NCI-H187 (cell line): ENCODE data around the gene UBE2I.
"Not testable (repeated sequence)": the region's sequence is repeated elsewhere in the genome, so short reads cannot be mapped to it uniquely, and the experiment has no call there.

ENCODE experiments used
- DNase-seq, 2 experiments: peaks; one replicate each; lab custom pipeline; 2025; lab: John Stamatoyannopoulos, UW

Gene UBE2I

DNA sequence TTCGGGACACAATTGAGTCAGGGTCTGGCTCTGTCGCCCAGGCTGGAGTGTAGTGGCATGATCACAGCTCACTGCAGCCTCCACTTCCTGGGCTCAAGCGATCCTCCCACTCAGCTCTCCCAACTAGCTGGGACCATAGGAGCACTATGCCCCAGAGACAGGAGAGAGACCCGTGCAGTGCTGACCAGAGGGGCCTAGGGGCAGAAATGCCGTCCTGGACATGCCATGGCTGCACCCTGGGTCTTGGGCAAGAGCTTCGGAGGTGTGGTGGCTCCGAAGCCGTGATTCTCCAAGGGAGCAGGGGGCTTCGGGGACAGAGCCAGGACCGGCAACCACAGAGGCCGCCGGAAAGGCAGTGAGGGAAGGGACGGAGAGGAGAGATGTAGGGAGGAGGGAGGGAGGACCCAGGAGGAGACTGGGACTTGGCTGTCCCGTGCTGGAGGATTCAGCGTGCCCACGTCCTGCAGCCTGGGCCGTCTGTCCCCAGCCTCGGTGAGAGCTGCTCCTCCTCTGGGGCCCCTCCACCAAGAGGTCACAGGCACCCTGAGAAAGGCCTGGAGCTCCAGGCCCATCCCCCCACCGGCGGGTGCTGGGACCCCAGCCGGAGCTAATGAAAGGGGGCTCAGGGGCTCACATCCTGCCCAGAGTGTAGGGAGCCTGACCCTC, 31.7 kb upstream of the UBE2I start:
- DNase-seq = no peak

DNA sequence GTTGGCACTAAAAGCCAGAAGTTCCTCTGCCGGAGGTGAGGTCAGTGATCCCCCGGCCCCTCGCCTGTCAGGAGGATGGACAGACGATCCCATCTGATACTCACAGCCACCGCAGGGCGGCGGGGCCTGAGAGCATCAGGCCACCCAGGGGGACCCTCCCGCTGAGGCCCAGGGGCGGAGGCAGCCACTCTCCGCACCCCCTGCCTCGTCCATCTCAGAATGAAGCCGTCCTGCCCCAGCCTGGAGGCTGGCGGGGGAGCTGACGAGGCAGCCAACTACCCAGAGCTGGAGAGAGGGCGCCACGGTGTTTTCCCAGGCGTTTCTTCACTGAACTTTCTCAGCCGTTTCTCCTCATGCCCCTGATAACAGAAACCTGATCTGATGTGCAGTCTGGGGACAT, 31.0 kb upstream of the UBE2I start:
- no peak for DNase-seq

DNA sequence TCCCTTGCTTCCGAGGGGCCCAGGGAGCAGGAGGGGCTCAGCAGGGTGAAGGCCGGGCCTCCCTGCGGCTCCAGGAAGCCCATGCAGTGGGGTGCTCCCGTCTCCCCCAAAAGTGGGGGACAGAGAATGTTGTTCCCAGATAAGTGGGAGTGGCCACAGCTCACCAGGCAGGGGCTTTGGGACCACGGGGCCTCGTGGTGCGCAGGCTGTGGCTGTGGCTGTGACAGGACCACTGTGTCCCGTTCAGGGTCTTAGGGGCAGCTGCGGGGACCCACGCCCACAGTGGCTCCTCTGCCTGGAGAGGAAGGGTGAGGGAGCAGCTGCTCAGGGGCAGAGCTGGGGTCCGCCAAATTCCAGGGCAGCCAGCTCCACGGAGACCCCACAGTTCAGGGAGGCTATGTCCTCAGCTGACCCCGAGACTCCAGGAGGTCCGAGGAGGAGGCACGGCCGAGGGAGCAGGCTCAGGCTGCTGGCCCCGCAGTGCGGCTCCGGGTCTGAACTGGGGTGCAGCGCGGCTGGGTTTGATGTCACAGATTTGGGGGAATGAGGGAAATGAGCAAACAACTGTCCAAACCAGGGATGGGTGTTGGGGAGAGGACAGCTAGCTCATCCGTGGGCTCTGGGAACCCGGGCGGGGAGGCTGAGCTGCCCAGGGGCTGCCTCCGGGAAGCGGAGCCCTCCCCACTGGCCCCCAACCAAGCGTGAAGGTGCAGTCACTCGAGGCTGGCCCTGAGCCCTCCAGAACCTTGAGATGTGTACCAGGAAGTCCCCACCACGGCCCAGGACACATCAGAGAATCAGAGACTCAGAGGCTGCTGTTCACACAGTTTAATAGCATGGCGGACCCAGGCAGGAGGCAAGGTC, 30.1 kb upstream of the UBE2I start:
- no peak for DNase-seq

DNA sequence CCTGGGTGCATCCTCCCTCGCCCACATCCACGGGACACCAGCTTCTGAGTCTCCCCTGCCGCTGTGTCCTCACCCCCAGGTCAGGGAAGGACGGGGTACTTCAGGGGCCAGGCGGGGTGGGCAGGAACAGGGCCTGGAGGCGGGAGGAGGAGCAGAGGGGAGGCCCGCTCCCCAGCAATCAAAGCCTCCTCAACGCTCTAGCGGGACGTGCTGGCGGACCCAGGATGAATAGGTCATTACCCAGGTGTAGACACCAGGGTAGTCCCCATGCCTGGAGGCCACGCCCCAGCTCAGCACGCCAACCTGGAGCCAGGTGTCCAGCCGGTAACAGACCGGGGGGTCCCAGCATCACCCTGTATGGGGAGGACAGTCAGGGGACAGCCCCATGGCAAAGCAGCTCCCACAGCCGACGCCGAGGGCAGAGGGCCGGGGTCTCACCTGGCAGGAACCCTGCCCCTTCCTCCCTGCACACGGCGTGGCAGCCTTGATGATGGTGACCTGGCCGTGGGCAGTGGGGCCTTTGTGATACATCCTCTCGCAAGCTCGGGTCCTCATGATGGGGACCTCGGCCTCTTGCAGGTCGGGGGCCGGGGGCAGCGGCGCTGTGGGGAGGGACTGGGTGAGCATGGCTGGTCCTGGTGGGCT, 29.4 kb upstream of the UBE2I start:
- no peak for DNase-seq

DNA sequence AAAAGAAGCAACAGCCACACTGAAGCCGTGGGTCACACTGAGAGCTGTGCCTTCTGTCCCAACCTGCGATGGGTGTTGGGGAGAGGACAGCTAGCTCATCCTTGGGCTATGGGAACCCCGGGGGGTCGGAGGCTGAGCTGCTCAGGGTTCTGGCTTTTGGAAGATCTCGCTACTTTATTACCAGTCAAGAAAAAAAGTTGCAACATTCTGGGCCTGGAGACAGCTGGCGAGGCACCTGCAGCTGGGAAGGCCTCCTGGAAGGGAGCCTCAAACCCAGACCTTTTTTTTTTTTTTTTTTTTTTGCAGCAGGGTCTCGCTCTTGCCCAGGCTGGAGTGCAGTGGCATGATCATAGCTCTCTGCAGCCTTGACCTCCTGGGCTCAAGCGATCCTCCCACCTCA, 28.7 kb upstream of the UBE2I start:
- no peak for DNase-seq

DNA sequence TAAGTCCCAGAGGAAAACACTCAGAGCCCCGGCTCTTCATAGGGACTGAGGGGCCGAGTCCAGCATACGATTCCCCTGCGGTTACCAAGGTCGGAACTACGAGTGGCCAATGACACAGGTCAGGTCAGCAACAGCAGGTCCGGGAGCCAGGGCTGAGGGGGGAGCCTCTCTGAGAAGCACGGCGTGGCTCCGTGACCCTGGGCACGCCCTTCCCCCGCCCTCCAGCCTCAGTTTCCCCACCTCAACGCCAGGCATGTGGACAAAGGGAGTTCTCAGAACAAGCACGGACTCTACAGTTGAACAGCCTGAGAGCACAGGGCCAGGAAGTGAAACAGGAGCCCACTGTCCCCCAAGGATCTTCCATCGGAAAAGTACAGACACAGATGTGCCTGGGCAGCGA, 27.9 kb upstream of the UBE2I start:
- no peak for DNase-seq

DNA sequence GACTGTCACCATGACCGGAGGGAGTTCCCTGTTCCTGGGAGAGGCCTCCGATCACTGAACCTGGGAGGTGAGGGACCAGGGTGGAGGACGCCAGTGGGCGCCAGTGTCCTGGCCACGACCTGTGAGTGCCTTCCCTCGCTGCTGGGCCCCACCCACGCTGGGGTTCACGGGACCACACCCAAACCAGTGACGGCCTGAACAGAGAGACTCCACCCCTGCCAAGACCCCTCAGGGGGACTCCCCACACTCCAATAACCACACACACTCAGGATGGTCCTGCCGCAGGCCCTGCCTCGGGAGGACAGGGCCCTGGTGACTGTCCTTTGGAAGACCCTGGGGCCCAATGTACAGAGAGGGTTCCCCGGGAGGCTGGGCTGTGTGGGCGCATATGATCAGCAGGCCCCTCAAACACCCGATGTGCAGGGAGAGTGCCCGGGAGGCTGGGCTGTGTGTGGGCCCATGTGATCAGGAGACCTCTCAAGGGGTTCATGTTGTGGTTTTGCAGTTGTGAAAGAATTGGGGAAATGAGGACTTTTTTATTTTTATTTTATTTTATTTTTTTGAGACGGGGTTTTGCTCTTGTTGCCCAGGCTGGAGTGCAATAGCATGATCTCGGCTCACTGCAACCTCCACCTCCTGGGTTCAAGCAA, 27.0 kb upstream of the UBE2I start:
- no peak for DNase-seq

DNA sequence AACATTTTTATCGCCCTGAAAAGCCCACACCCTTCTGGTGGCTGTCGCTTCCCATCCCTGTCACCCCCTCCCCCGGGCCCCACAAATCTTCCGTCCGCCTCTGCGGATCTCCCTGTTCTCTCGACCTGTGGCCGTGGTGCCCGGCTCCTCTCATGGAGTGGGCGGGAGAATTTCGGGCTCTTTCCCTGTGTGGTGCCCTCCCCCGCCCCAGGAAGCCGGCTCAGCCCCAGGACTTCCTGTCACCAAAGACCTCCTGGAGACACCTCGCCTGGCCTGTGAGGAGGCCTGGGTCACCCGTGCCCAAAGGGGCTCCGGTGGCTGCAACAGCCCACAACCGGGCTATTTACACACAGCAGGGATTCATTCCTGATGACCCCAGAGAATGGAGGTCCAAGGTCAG, 26.1 kb upstream of the UBE2I start:
- no peak for DNase-seq

DNA sequence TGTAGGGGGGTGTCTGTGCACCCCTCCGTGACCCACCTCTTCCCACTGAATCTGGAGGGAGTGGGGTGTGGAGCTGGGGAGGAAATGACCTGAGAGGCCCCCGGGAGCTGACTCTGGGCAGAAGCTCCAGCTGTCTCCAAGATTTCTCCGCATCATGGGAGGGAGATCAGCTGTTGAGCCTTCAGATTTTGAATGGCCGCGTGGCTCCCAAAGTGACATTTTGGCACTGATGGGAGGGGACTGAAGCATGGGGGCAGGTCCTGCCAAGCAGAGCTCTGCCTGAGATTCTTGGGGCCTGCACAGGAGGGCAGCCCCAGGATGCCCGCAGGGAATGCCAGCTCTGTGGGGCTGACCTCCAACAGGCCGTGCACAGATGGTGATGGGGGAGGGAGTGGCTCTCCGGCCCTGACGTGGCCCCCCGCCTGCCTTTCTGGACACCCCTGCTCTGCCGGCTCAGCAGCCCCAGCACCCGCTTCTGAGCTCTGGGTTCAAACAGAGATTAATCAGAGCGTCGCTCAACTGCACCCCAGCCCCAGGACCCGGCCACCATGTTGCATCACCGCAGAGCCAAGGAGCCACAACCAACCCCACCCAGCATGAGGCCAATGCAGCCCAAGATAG, 25.3 kb upstream of the UBE2I start:
- no peak for DNase-seq

DNA sequence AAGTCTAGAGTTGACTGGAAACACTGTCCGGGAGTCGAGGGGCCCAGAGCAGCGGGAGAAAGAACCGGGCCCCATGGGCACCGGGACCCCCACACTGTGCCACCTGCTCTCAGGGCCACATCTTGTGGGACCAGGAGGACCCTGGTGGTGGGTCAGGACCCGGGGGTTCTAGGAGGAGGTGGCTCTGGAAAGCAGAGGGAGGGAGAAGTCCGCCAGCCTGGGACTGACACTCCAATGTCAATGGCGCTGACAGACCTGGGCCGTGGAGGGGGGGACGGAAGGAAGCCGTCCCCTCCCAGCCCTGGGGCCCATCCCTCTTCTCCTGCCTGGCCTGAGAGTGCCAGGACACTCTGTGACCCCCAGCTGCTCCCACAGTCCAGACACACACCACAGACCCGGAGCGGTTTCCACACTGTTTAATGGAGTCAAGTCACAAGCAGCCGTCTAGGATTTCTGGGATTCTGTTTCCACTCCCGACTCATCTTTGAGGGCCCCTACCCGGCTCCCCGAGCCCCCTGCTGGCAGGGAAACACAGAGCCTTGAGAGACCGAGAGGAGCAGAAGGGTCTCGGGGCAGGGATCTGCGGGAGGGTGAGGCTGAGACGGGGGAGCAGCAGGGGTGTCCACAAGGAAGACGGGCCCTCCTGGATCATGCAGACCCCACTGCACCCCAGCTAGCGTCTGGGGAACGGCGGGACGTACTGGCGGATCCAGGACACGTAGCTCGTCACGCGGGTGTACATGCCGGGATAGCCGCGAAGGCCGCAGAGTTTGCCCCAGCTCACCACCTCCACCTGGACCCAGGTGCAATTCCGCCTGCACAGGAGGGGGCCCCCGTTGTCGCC, 23.5 kb upstream of the UBE2I start:
- DNase-seq = no peak

DNA sequence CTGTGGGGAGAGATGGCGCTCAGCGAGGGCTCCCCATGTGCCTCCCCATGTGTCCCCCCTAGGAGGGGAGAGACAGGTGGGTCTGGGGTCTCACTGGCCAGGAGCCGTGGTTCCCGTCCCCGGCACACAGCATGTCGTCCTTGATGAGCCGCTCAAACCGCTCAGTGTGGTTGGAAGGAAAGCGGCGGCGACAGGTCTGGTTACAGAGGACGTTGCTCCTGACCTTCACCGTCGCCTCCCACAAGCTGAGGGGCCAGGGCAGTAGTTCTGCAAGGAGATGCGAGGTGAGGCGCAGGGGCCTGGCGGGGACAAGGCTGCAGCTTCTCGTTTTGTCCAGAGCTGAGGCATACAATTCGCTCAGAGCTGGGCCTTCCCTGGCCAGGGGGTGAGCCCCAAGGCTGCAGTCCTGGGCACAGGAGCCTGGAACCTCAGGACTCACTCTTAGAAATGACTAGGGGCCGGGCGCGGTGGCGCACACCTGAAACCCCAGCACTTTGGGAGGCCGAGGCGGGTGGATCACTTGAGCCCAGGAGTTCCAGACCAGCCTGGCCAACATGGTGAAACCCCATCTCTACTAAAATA, 22.8 kb upstream of the UBE2I start:
- no peak for DNase-seq

DNA sequence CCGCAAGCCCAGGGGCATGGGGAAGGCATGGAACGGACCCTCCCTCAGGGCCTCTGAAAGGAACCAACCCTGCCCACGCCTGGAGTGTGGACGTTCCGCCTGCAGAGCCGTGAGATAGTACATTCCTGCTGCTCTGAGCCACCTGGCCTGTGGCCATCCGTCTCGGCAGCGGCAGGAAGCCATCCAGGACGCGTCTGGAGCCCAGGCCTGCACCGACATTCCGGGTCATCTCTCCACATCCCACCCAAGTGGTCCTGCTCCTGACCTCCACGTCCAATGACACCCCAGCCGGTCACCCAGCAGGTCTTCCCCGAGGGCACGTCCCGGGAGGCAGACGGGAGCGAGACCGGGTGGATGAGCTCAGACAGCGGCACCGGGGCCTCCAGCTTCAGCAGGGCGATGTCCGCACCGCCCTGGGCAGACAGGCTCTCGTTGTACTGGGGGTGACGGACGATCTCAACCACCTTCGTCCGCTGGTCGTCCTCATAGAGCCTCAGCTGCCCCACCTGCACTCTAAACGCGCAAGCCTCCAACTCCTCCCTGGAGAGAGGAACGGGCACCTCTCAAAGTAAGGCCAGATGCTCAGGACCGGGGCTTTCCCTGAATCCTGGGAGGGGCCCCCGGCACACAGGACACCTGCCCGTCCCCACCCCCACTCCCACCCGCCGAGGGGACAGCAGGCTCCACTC, 21.3 kb upstream of the UBE2I start:
- DNase-seq = no peak

DNA sequence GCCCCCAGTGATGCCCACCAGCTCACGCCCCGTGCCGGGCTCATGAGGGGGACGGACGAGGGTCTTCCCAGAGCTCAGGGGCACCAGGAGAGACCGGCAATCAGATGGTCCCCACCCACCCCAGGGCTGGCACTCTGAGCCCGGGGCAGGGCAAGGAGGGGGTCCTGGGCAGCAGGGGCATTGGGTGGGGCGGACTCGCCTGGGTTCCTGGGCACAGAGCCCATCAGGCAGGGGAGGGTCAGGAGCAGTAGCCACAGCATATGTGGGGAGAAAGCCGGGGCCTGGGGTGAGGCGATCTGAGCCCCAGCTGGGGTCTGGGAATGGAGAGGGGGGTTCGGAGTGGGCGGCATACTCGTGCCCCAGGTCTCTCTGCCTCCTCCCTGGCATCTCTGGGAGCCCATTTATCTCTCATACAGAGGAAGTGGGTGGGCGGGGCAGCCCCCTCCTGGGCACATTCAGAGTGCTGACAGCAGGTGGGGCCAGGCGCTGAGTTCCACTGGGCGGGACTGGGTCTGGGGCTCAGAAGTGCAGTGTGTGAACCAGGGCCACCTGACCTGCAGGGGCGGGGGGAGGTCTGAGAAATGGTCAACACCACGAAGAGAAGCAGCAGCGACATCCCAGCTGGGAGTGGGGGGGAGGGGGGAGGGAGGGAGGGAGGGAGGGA, 20.5 kb upstream of the UBE2I start:
- DNase-seq = no peak

DNA sequence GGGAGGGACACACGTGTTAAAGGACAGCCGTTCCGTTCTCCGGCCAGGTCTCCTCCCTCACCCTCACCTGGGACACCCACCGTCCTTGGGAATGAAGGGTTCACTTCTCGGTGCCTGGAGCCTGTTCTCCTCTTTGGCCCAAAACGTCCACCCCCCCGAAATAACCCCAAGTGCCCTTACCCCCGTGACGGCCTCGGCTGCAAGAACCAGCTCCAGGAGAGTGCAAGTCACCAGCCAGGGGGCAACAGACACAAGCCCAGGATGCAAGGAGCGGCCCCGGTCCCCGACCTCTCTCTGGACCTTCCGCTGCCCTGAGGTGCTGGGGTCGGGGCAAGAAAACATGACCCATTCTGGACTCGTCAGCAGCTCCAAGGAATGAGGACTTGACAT, 20.0 kb upstream of the UBE2I start:
- no peak for DNase-seq

DNA sequence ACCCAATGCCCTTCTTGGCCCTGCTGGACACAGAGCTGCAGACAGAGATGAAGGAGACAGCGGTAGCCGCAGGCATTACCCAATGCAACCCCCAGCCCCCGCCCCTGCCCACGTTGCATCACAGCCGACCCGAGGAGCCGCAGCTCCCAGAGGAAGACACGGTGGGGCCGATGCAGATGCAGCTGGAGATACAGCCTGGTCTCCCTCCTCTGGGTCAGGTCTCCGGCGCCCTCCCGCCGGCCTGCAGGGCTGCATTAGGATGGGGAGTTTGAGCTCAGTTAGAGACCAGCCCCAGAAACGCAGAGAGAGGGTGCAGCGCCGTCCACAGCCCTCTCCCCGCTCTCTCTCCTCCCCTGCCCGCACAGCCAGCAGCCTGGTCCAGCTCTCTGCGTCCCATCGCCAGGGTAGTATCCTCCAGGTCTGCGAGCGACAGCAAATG, 19.4 kb upstream of the UBE2I start:
- DNase-seq = no peak

DNA sequence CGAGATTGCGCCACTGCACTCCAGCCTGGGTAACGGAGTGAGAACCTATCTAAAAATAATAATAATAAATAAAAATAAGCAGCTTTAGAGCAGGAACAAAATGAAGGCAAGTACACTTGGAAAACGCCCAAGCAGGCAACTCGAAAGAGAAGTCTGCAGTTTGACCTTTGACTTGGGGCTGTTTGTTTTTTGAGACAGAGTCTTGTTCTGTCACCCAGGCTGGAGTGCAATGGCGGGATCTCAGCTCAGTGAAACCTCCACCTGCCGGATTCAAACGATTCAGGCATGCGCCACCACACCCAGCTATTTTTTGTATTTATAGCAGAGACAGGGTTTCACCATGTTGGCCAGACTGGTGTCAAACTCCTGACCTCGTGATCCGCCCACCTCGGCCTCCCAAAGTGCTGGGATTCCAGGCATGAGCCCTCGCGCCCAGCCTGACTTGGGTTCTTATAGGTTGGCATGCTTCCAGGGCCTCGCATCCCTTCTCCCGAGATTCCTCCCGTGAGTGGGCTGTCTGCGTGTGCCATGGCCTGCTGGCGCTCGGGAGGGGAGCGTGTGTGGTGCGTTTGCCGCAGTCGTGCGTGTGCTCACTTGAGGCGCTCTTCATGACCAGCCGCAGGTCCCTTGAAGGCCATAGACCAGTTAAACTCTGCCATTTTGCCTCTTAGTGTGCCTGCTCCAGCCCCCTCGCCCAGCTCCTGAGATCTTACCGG, 18.4 kb upstream of the UBE2I start:
- peak; percentile 69 to 93 for DNase-seq

DNA sequence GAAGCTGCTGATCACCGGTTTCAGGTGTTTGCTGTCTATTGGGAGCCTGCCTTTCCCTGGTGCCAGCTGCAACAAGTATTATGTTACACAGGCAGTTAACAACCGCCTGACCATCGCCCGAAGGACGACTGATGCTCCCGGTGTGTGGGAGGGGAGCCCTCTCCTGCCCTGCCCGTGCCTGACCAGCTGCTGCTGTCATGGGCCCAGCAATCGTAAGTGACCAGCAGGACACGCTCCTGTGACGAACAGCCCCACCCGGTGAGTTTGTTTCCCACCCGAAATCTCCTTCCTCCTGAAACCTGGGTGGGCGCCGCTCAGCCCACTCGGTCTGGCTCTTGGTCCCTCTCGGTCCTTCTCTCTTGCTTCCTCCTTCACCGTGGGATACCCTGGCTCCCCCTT, 17.9 kb upstream of the UBE2I start:
- DNase-seq = peak in 1 of 2 experiments; percentile 93

DNA sequence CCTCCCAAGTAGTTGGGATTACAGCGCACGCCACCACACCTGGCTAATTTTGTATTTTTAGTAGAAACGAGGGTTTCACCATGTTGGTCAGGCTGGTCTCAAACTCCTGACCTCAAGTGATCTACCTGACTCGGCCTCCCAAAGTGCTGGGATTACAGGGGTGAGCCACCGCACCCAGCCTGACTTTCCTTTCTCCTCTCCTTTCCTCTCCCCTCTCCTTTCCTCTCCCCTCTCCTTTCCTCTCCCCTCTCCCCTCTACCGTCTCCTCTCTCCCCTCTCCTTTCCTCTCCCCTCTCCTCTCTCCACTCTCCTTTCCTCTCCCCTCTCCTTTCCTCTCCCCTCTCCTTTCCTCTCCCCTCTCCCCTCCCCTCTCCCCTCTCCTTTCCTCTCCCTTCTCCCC, 17.2 kb upstream of the UBE2I start:
- not testable (repeated sequence) for DNase-seq

DNA sequence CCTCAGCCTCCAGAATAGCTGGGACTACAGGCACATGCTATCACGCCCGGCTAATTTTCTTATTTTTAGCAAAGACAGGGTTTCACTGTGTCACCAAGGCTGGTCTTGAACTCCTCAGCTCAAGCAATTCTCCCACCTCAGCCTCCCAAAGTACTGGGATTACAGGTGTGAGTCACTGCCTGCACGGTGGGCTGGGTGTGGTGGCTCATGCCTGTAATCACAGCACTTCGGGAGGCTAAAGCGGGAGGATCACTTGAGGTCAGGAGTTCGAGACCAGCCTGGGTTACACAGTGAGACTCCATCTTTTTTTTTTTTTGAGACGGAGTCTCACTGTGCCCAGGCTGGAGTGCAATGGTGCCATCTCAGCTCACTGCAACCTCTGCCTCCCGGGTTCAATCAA, 16.6 kb upstream of the UBE2I start:
- not testable (repeated sequence) for DNase-seq
